Rectal smooth muscle tissue (tissue), 1 donor: ENCODE measurements around the gene TENM3.

ENCODE experiments used
- H3K27ac ChIP-seq: one replicate; pipeline ENCODE4 v1.7.0; 2013; ENCODE audit warnings: low read depth, low read length, inconsistent platforms
- H3K27me3 ChIP-seq: one replicate; pipeline ENCODE4 v1.7.0; 2013; ENCODE audit warnings: low read length; ENCODE audit not compliant: control insufficient read depth, insufficient read depth
- H3K36me3 ChIP-seq: one replicate; pipeline ENCODE4 v1.7.0; 2013; ENCODE audit warnings: low read length; ENCODE audit not compliant: control insufficient read depth, insufficient read depth
- H3K4me1 ChIP-seq: one replicate; pipeline ENCODE4 v1.7.0; 2013; ENCODE audit warnings: low read length; ENCODE audit not compliant: control insufficient read depth, insufficient read depth
- H3K4me3 ChIP-seq: one replicate; pipeline ENCODE4 v1.7.0; 2013; ENCODE audit warnings: low read length
- H3K9ac ChIP-seq: one replicate; pipeline ENCODE4 v1.7.0; 2013; ENCODE audit warnings: low read length

The TENM3 gene

DNA sequence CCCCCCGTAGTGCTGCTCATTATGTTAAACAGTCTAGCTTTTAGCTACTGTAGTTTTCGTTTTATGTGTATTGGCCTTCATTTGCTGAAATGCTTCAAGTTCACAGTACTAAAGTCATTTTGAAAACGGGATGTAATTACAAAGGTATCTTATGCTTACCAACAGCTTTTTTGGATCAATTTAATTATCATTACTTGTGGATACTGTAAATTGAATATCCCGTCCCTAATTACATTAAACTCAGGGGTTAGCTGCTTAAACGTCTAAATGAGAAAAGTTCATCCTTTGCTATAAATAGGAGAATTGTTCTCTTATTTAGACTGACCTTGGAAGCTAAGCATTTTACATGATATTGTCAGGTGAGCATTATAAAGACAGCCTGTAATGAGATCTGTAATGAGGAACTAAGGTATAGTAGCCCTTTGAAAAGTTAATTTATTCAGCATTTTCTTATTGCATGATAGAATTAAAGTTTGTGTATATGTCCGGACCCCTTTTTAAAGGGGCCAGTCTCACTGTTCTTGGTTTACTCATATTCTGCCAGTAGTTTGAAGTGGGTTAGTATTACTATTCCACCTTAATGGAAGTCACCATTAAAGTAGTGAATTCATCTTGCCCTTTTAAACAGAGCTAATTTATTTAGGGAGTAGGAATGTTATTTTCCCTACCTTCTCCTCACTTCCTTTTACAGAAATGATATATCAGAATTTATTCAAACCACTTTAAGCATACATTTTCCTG lies 252.6 kb downstream of the TENM3 start:
- H3K36me3 ChIP-seq: no peaks in the 10 kb centered on the region
- H3K4me1 ChIP-seq: peaks cover 7% of the 10 kb centered on the region
- H3K9ac ChIP-seq: no peak overlapping the region
- no peak overlapping the region for H3K27ac ChIP-seq
- no peaks in the 10 kb centered on the region for H3K27me3 ChIP-seq
- H3K4me3 ChIP-seq: no peak overlapping the region

DNA sequence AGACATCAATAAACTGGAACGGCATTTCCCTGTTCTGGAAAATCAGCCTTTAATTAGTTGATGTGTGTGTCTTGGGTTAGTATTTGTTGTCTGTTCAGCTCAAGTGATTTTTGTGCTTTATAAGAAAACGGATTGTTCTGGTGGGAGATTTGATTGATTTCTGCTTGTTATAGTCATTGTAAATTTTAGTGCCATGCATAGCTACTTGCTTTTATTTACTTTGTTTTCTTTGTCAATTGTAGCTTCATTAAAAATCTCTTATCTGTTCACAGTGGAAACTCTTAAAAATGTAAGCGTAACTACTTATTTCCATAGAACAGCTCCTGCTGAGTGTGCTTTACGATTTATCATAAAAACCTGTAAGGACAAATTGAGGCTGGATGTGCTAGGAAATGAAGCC lies 253.2 kb downstream of the TENM3 start:
- no peak overlapping the region for H3K4me3 ChIP-seq
- no peaks in the 10 kb centered on the region for H3K36me3 ChIP-seq
- no peak overlapping the region for H3K27ac ChIP-seq
- no peak overlapping the region for H3K9ac ChIP-seq
- no peaks in the 10 kb centered on the region for H3K27me3 ChIP-seq
- peaks cover 7% of the 10 kb centered on the region for H3K4me1 ChIP-seq

DNA sequence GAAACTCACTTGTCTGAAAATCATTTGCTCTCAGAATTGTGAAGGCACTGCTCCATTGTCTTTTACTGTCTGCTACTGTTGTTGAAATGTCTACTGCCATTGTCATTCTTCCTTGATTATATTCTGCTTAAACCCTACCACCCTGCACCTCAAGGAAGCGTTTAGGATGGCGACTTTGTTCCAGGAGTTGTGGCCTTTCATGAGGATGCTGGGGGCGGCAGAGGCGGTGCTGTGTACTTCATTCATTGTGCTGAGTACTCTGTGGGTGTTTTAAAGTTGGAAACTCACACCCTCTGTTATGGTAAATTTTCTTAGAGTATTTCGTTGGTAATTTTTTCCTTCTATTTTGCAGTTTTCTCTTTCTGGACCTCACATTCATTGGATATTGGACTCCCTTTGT lies 258.9 kb downstream of the TENM3 start:
- Histone ChIP-seq H3K4me3 (no peak overlapping the region), H3K27ac (no peak overlapping the region), H3K36me3 (no peaks in the 10 kb centered on the region), H3K9ac (no peak overlapping the region), H3K4me1 (peaks cover 2% of the 10 kb centered on the region), H3K27me3 (no peaks in the 10 kb centered on the region)

DNA sequence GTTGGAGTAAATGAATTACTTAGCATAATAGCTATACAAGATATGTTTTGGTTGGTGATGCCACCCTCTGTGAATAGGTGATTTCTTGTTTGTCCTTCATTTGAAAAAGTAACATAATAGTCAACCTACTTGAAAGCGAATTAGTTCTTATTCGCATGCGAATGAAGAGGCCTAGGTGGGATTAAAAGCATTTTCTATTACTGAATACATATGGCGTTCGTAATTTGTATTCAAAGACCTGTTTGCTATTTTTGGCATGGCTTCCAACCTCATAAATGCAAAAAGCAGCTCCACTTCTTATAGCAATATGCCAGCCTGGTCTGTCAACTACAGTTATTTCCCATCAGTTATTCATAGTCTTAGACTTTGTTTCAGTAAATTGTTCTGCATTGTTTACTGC lies 261.3 kb downstream of the TENM3 start:
- Histone ChIP-seq H3K9ac (no peak overlapping the region), H3K27me3 (no peaks in the 10 kb centered on the region), H3K4me1 (no peaks in the 10 kb centered on the region), H3K4me3 (no peak overlapping the region), H3K27ac (no peak overlapping the region), H3K36me3 (no peaks in the 10 kb centered on the region)

DNA sequence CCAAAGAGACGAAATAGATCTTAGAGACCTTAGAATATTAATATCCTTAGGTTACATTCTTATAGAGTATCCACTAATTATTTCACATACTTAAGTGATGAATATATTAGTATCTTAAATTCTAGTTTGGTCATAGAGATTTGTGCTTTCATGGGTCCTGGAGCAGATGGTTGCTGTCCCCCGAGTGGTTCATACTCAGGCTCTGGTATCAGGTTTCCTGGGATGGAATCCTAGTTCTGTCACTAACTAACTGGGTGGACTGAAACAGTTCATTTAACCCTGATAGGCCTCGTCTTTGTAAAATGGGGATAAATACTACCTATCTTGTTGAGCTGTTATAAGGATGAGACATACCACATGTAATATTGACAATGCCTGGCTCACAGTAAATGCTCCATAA lies 264.6 kb downstream of the TENM3 start:
- Histone ChIP-seq H3K36me3 (no peaks in the 10 kb centered on the region), H3K9ac (no peak overlapping the region), H3K27me3 (no peaks in the 10 kb centered on the region), H3K27ac (no peak overlapping the region), H3K4me1 (no peaks in the 10 kb centered on the region), H3K4me3 (no peak overlapping the region)

DNA sequence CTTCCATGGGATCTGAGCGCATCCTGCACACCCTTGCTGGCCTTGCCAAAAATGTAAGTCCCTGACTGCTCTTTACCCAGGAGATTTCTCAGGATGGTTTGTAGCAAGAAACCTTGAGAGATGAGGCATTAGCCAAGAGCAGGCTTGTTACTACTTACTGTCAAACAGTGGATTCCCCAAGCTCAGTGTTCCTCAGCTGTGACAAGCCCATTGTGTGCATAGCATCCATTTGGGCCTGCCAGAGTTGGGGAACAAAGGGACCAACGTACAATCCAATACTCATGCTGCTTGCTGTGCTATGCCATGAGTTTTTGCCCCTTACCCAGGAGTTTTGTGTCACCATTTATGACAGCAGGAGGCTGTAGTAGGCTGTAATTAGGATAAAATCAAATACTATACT lies 267.6 kb downstream of the TENM3 start:
- Histone ChIP-seq H3K9ac (no peak overlapping the region), H3K4me3 (no peak overlapping the region), H3K36me3 (no peaks in the 10 kb centered on the region), H3K27ac (no peak overlapping the region), H3K4me1 (no peaks in the 10 kb centered on the region), H3K27me3 (no peaks in the 10 kb centered on the region)

DNA sequence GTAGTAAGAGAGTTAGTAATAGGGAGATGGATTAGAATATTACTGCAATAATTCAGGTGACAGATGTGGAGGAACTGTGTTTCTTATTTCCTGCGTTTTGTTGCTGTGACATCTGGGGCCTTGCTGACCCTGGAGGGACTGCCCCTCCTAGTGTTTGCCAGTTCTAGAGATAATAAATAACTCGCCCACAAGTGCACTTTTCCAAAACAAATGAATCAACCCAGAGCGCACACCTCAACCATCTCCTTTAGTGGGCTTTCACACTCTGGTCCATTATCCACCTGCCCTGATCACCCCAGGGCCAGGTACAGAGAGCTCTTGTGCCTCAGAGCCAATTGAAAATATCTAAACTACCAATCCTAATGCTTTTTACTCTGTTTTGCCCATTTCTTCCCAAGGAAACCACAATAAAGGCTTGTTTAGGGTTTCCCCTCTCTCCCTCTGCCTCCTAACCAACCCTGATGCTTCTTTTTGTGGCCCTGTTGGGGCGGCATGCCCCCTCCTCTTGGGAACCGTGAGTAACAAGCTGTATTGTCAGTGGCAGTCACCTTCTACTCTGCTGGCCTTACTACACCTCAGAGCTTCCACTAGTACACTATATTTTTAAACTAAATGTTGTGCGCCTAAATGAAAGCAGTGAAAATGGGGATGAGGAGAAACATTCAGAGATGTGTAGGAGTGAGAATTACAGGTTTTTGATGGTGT lies 270.5 kb downstream of the TENM3 start:
- Histone ChIP-seq H3K27me3 (no peaks in the 10 kb centered on the region), H3K4me3 (no peak overlapping the region), H3K4me1 (no peaks in the 10 kb centered on the region), H3K27ac (peak overlapping the region; percentile 65), H3K36me3 (no peaks in the 10 kb centered on the region), H3K9ac (no peak overlapping the region)

DNA sequence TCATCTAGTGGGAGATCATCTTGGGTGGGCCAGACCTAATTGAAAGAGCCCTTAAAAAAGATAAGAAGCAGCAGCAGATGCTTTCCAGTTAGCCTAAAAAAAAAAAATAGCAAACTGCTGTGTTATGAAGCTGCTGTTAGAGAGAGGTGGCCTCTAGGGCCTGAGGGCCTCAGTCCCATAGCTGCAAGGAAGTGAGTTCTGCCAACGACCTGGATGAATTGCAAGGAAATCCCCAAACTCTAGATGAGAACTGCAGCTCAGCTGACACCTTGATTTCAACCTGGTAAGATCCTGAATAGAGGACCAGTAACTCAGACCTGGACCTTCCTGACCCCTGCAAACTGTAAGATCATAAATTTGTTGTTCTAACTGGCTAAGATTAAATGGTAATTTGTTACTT lies 275.2 kb downstream of the TENM3 start:
- H3K36me3 ChIP-seq: no peaks in the 10 kb centered on the region
- H3K27me3 ChIP-seq: no peaks in the 10 kb centered on the region
- H3K27ac ChIP-seq: no peak overlapping the region
- no peak overlapping the region for H3K4me3 ChIP-seq
- H3K9ac ChIP-seq: no peak overlapping the region
- H3K4me1 ChIP-seq: no peaks in the 10 kb centered on the region

DNA sequence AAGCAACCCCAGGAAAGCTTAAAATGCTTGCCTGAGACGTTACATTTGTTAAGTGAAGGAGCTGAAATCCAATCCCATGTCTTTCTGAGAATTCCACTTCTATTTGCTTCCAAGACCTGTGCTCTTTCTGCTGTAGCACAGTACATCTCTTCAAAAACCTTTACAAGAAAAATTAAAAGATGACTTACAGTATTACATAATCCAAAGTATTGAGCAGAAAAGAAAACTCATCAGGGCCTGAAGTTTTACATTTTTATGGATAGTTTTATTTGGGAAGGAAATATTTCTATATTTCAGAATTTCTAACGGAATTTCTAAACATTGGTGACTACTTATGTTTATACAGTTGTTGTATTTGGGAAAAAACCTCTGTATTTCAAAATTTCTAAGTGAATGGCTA lies 276.3 kb downstream of the TENM3 start:
- Histone ChIP-seq H3K27ac (no peak overlapping the region), H3K27me3 (no peaks in the 10 kb centered on the region), H3K36me3 (no peaks in the 10 kb centered on the region), H3K4me3 (no peak overlapping the region), H3K4me1 (no peaks in the 10 kb centered on the region), H3K9ac (no peak overlapping the region)

DNA sequence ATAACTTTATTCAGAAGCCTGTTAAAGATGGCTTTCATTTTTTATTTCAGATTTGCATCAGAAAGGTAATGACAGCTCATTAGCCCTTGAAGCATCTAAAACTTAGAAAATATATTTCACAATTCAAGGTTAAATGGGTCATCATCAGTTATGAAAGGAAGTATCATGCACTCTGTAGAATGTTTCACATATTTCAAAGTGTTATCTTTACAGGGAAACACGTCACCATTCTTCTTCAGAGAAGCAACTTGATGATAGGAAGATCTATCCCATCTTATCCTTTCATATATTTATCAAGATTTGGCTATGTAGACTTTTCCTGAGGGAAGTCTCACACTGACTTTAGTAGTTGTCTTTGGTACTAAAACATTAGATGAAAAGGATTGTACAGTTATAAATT lies 277.8 kb downstream of the TENM3 start:
- Histone ChIP-seq H3K9ac (no peak overlapping the region), H3K4me1 (no peaks in the 10 kb centered on the region), H3K36me3 (no peaks in the 10 kb centered on the region), H3K27me3 (no peaks in the 10 kb centered on the region), H3K27ac (no peak overlapping the region), H3K4me3 (no peak overlapping the region)

DNA sequence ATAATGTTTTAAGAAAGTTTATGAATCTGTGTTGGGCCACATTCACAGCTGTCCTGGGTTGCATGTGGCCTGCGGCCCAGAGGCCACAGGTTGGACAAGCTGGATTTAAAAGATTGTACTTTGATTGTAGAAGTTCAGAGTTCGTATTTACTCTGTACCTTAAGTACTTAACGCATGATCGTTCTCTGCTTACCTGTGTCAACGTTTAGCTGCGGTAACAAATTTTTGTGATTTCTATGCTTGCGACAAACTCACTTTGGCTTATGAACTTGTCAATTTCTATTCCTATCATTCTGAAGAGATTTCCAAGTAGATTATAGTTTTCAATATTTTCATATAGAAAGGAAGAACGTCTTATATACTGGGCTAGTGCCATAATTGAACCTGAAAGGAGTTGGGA lies 285.6 kb downstream of the TENM3 start:
- Histone ChIP-seq H3K9ac (no peak overlapping the region), H3K4me1 (peaks cover 14% of the 10 kb centered on the region), H3K27ac (no peak overlapping the region), H3K27me3 (no peaks in the 10 kb centered on the region), H3K4me3 (no peak overlapping the region), H3K36me3 (no peaks in the 10 kb centered on the region)

DNA sequence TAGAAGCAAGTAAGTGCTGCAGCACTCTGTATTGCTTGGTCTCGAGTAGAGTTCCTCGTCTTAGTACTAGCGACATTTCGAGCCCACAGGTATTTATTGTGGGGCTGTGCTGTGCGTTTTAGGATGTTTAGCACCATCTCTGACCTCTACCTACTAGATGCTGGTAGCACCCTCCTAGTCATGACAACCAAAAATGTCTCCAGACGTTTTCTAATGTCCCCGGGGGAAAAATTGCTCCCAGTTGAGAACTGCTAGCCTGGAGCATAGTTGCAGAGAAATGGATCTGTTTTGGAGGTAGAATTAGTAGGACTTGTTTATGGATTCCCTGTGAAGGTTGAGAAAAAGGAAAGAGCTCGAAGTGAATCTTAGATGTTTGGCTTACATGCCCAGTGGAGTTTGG lies 287.2 kb downstream of the TENM3 start:
- Histone ChIP-seq H3K4me1 (peaks cover 20% of the 10 kb centered on the region), H3K27ac (peak overlapping the region; percentile 41), H3K4me3 (no peak overlapping the region), H3K36me3 (no peaks in the 10 kb centered on the region), H3K27me3 (no peaks in the 10 kb centered on the region), H3K9ac (no peak overlapping the region)
